HG03139 (cell line): Measurements from ENCODE around the gene PPP3CA.
A peak's percentile ranks its signal among the peaks of the same experiment; 100 is the strongest.

Experiments
- ATAC-seq: cut with Tn5 transposase; IDR thresholded peaks from one replicate; pipeline ENCODE4 v1.9.1; 2021; ENCODE audit not compliant: unreplicated experiment

The PPP3CA gene

DNA sequence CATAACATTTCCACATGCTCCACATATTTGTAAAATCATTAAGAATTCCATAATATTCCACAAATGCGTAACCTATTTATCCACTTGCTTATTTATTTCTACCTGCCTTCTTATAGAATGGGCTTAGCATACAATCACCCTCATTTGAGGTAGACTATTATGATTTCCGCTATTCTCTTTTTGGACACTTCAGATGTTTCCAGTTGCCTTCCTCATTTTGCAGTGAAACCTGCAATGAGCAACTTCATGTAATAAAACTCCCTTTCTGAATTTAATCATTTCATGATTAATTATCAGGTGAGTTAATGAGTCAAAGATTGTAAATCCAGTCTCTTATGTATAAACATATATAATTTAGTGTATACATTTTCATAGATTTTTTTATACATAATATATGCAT lies 58.0 kb downstream of the PPP3CA start:
- no peak for ATAC-seq

DNA sequence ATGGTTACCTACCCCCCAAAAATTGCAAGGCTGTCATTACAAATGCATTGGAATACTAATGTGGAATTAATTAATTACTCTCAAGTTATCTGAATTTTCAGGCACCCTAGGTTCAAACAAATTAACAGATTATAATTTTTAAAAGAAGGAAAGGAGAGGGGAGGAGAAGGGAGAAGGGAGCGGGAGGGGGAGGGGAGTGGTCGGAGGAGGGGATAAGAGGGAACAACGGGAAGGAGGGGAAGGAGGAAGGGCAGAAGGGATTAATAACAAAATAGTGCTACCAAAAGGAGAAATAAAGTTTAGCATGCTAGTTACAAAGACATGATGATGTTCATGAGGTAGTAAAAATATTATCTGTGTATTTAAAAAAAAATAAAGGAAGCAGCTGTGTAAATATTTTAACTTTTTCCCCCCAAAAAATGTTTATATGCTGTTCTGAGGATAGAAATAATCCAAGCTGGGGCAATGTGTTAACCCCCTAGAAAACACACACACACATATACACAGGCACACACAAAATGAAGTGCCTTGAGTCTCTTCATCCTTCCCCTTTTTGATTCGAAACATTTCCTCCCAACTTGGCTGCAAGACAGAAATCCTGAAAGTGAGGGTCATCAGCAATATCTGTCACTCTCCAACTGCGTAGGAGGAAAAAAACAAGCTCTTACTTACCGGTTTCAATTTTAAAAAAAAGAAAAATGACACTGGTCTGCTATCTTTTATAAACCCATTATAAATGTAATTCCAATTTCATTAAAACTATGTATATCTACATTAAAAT lies 58.8 kb downstream of the PPP3CA start:
- no peak for ATAC-seq

DNA sequence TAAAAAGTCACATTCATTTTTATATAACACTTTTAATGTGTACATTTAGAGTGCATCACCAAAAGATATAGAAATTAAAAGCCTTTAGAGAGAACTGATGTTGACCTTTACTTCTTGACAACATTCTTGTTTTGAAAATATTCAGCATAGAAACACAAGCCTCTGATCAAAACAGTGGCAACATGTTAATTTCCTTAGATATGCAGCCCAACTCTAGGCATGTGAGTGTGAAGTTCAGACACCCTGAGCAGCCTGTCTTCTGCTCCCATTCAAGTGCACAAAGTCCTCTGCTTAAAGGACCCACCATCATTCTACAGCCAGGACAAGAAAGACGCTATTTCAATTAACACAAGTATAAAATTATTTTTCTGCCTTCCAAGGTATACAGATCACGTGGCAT lies 60.0 kb downstream of the PPP3CA start:
- ATAC-seq: no peak

DNA sequence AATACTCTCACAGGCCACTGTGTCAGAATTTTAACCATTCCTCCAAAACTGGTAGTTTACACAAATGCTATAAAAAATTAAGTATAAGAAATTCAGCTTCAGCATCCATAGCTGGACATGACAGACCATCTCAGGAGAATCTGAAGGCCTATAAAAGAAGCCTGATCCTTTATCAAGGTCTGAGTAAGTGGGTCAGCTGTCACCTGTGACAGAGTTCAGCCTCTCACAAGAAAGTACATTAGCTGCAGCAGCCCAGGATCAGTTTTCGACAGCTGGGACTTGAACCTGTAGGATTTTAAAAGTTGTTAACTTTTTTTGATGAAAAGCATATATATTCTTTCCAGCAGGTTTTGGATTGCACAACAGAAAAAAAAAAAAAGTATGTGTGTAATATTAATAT lies 60.7 kb downstream of the PPP3CA start:
- ATAC-seq: no peak

DNA sequence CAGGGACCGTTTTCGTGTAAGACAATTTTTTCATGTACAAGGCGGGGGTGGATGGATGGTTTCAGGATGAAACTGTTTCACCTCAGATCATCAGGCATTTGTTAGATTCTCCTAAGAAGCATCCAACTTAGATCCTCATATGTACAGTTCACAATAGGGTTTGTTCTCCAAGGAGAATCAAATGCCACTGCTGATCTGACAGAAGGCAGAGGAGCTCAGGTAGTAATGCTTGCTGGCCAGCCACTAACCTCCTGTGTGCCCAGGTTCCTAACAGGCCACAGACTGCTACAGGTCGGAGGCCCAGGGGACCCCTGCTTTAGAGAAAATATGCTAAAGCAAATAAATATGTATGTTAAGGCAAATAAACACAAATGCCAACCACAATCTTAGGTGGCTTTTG lies 61.3 kb downstream of the PPP3CA start:
- no peak for ATAC-seq

DNA sequence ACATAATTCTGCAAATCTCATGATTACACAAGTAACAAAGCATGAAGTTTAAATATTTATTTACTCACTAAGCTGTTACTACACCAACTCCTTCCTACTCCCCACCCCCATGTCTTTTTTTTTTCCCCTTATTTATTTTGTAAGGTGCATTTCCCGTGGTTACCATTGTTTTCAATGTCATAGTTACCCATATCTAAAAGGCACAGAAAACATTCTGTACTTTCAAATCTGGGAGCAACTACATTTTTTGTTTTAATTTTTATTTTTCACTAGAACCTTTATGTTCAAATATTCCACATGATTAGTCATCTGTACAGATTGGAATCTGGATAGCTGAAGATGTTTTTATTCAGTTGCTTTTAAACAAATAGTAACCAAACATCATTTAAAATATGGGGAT lies 62.8 kb downstream of the PPP3CA start:
- no peak for ATAC-seq

DNA sequence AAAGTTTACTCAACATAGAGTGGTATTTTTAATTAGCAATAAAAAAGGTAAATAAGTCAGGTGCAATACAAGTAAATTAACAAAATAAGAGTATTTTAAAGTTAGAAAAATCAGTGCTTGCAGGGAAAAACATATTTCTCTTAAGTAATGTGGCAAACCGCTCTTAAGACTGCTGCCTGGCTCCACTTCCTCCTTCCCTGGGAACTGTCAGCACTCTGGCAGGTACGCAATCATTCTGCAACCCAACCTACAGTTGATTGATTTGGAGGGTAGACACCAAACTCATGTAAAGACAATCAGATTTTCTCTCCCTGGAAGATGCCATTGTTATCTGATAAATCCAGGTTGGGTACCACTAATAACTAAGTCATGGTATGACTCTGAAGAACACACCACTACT lies 63.9 kb downstream of the PPP3CA start:
- ATAC-seq: no peak

DNA sequence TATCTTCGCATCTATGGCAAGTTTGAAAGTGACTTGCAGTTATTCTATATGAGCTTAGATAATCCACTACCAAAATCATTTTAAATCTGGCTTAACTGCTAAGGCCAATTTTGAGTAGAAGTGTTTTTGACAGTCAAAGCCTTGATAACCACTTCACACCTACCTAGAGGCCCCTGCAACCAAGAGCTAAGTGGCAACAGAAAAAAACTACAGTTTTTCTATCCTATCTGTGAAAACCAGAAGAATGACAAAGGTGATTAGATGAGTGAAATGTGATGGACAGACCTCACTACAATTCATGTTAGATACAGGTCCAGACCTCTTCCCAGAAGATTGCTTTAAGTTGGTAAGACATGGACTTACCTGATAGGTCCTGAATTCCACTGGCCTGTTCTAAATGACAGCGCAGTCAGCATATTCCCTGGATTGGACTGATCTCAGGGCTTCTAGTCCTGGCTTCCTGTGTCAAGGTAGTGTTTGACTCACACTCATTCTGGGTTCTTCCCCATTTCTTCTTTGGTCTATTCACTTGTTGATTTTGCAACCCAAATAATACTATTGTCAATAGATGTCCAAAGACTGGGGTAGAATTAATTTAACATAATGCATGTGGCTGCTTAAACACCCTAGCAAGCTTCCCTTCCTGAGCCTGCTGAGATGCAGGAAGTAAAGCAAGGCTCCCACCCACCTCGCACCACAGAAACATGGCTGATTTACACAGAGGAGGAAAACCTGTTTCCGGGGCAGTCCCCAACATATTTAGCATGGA lies 65.1 kb downstream of the PPP3CA start:
- ATAC-seq: no peak

DNA sequence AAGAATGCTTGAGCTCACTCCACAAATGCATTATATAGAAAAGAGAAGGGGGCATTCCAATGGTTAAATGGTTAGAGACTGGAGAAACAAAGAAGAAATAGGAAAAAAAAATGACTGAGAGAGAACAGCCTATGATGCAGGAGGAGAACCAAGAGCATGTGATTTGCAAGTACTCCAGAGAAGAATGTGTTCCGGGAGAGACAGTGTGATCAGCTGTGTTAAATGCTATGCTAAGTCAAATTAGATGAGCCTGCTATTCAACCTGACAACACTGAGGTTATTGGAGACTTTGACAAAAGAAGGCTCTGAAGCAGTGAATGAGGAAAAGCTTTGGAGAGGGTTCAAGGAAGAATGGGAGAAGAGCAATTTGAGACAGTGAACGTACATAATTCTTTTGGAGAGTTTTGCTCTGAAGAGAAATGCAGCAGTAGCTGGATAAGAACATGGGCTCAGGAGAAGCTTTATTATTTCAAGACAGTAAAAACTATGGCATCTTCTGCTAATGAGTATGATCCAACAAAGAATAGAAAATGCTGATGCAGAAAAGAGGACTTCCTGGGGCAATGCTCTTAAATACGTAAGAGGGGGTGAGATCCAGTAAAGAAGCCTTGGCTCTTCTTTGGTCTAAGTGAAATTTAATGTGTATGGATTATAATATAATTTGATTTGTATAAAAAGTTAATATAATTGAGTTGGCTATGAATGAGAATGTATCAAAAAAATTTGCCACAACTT lies 66.3 kb downstream of the PPP3CA start:
- ATAC-seq: no peak

DNA sequence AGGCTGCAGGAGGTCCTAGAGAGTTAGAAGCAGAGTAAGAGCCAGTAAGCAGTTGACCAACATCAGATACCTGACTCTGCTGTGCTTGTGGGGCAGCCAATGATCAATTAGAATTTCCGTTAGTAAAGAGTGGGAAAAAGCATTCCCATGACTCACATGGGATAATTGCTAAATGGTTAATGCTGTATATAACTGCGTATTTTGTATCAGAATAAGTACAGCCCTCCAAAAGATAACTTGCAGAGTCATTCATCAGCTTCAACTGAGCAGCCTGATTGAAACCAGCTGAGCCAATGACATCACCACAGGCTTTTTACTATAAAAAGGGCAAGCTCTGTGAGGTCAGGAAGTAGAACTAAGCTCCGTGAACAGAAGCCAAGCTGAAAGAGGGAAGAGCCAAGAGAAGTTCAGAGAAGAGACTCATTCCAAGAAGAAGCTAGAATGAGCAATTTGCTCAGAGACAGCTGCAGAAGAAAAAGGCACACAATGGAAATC lies 67.9 kb downstream of the PPP3CA start:
- ATAC-seq: peak; percentile 56

DNA sequence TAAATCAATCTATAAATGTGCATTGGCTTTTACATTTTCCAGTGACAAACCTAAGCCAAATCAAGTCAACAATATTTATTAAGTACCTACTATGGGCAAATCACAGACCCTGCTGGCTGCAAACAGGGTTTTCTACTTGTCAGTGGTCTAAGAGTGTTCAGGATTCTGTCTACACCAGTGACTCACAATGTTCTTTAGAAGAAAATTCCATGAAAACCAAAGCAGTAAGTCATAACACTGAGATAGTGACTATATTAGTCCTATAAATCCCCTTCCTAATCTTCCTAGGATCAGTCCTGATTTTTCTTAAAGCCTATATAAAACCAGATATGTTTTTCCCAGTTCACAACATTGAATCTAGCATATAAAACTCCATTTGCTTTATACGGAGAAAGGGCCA lies 69.7 kb downstream of the PPP3CA start:
- ATAC-seq: no peak

DNA sequence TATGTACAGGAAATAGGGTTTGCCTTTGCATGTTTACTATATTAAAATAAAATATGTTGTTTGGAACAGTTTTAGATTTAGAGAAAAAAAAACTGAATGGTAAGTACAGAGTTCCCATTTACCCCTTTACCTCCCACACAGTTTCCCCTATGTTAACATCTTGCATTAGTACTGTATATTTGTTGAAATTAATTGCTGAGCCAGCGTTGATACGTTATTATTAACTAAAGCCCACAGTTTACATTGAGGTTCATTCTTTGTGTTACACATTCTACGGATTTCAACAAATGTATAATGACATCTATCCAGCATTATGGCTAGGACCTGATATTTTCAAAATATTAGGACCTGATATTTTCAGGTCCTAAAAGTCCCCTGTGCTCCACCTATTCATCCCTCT lies 70.7 kb downstream of the PPP3CA start:
- ATAC-seq: no peak

DNA sequence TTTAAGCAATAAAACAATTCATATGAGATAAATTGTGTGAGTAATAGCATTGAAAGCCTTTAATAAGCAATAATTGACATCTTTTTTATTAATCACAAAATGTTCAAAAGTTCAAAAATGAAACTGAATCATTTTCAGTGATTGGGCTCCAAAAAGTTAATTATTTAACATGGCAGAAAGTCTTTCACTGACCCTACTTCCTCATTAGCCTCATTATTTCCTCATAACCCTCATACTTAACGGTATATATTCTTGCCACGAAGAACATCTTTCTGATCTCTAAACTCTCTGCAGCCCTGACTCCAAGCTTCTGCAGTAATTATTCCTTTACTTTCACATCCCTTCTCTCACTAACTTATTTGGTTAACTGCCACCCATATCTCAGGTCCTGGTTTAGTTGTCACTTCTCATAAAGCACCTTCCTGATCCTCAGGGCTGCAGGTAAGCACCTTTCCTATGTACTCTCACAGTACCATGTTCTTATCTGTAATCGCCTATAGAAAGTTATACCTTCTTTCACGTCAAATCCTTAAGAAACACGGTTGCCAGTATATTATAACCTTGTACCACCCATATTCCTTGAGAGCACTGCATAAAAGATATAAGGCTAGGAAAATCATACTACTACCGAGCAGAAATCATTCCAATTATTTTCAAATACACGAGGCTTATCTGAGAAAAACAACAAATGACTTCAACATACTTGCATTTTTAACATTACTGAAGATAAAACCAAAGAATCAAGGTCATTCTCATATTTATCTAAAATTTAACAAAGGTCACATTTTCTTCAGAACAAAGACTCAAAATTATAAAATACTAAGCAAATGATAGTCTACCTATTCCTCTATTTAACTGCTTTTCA lies 72.2 kb downstream of the PPP3CA start:
- peak; percentile 80 for ATAC-seq

DNA sequence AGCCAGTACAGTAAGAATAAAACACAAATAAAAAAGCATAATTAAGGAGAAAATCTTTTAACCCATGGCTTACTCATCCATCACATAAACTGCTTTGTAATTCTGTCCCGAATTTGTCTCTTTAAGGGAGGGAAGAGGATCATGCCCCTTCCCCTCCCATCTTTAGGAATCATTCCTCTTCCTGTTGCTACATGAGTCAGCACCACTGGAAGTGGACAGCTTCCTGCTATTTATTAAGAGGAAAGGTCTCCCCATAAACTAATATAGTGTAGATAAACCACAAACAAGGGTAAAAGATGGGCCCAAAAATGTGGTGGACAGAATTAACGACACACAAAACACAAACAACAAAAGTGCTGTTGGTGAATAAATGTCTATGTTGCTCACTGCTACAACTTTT lies 75.8 kb downstream of the PPP3CA start:
- no peak for ATAC-seq

DNA sequence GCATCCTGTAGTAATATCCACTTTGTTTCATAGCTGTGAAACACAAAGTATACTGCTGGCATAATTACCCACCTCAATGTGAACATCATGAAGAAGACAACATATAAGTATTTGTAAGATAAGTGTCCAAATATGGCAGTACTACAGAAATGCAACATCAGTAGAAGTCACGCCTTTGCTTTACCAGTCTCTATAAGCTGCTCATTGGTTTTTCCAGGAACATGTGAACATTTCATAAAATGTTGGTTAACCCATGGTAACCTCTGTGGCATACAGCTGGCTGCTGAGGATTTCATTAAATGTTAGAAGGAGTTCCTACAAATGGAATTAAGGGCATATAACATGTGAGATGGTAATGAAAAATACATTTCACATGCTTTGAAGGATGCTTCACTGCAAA lies 77.6 kb downstream of the PPP3CA start:
- ATAC-seq: no peak

DNA sequence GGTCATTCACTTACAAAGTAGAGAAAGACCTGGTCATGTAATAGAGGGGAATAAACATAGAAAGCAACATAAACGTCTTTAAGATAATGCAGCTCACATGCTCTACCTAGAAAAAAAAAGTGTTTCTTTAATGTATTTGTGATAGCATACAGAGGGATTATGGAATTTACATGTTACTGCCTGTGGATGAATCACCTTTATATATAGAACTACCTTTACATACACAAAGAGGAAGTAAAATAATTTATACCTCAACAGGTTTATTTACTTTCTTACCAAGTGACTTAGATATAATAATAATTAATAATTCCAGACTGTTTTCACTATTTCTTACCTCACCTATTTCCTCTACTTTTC lies 81.5 kb downstream of the PPP3CA start:
- ATAC-seq: no peak

DNA sequence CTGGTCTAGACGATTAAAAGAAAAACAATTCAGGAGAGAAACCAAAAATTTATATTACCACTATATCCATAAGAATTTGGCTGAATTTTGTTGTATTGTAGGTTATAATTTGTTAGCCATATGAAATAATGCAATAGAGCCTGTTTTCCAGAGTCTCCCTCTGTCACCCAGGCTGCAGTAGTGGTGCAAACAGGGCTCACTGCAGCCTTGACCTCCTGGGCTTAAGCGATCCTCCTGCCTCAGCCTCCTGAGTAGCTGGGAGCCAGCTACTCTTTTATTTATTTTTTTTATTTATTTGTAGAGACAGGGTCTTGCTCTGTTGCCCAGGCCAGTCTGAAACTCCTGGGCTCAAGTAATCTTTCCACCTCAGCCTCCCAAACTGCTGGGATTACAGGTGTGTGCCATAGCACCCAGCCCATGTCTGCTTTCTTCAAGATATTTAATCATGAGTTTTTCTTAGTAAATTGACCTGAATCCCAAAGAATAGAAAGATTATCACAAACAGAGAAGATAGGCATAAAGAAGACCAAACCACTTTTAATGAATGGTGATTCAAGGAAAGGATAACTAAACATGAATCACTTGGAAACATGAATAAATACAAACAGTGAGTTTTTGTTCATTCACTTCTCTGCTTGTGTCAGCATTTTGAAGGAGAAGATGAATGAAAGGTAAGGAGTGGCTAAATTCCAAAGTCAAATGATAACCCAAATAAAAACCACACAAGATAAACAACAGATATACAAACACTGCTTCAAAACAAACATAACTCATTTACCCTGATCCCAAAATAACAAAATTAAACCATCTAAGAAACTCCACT lies 82.1 kb downstream of the PPP3CA start:
- ATAC-seq: no peak

DNA sequence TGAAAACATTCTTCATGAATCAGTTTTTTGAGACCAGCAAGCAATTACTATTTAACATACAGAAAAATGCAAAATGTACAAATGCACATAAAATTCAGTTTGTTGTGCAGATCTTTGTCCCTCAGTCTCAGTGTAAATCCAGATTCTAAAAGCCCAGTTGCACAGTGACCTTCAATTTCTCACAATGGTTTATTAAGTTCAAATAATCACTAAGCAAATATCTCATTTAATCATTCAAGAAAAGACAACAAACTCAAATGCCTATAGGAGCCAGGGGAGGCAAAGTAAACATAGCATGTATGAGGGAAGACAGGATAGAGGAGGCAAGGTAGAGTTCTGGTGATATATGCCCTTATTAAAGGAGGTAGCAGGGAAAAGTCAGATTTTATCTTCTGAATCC lies 82.8 kb downstream of the PPP3CA start:
- no peak for ATAC-seq

DNA sequence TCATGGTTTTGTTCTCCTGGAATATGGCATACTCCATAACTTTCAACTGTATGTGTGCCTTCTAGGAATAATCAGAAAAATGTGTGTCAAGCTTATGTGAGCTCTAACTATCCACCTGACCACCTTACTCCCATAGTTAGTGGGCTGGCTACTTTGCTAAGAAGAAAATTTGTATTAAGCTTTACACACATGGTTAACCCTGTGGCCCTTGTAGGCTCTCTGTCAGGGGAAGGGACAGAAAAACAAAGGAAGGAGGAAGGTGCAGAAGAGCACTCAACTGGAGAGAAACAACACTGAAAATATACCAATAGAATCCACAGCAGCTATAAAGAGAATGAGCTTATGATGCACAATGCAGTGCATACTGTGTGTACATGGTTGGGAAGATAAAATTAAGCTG lies 84.6 kb downstream of the PPP3CA start:
- peak; percentile 48 for ATAC-seq

DNA sequence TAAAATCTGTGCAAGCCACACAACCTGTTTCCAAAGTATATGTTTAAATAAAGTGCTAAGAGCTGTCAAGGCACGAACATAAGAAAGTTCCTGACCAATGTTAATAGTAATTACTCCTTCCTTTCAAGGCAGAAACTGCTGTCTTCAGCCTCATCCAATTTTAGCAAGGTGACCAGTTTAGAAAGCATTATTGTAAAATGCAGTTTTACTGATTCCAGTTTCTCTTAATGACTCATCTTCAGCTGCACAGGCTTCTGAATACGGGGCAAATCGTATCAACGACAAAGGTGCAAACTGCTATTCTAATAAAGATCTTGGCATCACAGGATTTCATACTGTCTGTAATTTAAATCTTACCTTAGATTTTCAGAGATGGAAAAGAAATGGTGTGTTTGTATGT lies 87.5 kb downstream of the PPP3CA start:
- peak; percentile 76 for ATAC-seq
